ENCODE measurements around the gene PRKG1.

Gene PRKG1

DNA sequence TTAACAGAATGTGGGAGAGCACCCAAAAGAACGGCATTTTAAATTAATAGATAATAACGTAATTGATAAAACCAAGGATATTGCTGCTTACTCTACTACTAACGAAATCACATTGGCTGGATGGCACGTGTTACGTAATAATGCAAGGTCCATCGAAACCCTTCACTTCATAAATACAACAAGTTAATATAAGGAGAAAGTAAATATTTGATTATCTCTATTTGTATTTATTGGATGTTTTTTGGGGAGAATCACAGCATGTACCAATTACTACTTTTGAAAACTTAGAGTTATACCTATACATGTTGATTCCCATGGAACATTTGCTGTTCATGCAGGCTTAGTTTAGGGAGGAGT lies 1.6 kb downstream of the PRKG1 start:
- TF ChIP-seq, protein P1, sequence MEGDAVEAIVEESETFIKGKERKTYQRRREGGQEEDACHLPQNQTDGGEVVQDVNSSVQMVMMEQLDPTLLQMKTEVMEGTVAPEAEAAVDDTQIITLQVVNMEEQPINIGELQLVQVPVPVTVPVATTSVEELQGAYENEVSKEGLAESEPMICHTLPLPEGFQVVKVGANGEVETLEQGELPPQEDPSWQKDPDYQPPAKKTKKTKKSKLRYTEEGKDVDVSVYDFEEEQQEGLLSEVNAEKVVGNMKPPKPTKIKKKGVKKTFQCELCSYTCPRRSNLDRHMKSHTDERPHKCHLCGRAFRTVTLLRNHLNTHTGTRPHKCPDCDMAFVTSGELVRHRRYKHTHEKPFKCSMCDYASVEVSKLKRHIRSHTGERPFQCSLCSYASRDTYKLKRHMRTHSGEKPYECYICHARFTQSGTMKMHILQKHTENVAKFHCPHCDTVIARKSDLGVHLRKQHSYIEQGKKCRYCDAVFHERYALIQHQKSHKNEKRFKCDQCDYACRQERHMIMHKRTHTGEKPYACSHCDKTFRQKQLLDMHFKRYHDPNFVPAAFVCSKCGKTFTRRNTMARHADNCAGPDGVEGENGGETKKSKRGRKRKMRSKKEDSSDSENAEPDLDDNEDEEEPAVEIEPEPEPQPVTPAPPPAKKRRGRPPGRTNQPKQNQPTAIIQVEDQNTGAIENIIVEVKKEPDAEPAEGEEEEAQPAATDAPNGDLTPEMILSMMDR (conservative IDR thresholded peaks at IDR 0.05; ENCODE audit: low read length): no peak
- no peak for DNase-seq (ENCODE audit: low read depth)
- peak overlapping the region; percentile 81 for H3K4me3 ChIP-seq (ENCODE audit: low read length)

DNA sequence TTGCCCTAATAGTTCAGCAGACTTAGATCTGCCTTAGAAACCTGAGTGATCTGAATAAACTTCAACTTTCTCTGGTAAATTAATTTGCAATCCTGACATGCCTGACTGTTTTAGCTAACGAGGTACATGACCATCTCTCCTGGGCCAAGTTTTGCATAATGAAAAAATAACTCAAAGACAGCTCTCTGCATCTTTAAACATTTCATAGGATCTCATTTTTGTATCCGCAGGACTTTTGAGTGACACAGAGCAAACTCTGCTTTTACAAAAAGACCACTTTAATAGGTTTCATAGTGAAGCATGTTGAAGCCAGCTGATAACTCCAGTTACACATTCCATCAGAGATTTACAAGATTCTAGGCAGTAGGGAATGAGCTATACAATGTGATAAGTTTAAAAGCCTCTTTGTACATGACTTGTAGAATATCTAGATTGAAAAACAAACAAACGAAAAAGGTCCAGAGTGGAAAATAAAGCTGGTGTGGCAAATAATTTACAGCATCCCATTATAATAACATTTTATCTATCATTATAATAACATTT lies 2.1 kb downstream of the PRKG1 start:
- peak overlapping the region; percentile 5; the same call in 1 of the 2 replicates for H3K4me3 ChIP-seq (ENCODE audit: low read length)
- DNase-seq (ENCODE audit: low read depth): no peak
- TF ChIP-seq, protein P1 (conservative IDR thresholded peaks at IDR 0.05; ENCODE audit: low read length): no peak

DNA sequence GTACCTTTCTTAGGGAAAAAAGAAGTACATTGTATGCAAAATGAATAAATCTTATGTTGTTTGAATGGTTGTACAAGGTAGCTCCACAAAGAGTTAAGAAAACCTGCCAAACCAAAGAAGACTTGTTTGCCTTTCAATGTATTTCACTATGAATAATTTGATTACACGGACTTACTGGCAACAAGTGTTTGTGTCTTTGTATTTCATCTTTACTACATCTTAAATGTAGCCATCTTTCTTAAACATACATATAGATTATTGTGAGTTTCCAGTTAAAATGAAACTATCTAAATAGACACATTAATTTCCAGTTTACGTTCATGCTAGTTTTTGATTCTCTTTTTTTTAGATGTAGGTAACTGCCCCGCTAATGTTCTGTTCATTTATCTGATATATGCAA lies 2.8 kb downstream of the PRKG1 start:
- no peak for DNase-seq (ENCODE audit: low read depth)
- TF ChIP-seq, protein P1 (conservative IDR thresholded peaks at IDR 0.05; ENCODE audit: low read length): no peak
- no peak overlapping the region for H3K4me3 ChIP-seq (ENCODE audit: low read length)

DNA sequence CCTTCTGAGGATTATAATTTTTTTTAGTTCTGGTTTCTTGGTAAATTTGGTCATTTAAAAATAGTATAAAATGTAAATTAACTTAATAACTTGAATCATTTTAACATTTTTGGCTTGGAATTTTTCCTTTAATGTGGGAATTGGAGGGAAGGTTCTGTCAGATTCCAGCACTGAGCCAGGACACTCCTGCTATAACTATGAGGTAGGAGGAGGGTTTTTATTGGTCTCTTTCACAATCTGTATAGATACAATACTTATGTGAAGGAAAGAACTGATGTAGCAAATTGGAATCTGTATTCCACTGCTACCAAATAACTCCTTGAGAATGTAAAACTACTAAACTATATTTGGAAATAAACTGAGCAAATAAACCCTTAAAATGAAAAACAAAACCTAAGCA lies 3.2 kb downstream of the PRKG1 start:
- TF ChIP-seq, protein P1 (conservative IDR thresholded peaks at IDR 0.05; ENCODE audit: low read length): no peak
- DNase-seq (ENCODE audit: low read depth): peak; percentile 16
- H3K4me3 ChIP-seq (ENCODE audit: low read length): no peak overlapping the region

DNA sequence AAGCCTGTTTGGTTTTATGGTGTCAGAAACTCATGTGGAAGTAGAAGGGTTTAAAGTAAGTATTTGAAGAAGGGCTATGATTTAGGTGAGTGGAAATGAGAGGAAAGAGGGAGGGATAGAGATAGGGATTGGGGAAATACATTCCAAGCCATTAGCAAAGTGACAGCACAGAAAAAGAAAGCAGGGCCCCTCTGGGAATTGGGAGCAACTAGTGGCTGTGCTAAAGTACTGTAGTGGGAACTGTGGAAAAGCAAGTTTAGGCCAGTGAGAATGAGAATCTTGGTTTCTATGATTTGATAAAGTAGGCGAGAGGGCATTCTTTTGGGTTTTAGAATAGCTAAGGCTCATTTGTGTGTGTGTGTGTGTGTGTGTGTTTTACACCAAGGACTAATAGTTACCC lies 5.0 kb downstream of the PRKG1 start:
- TF ChIP-seq, protein P1 (conservative IDR thresholded peaks at IDR 0.05; ENCODE audit: low read length): no peak
- no peak overlapping the region for H3K4me3 ChIP-seq (ENCODE audit: low read length)
- DNase-seq (ENCODE audit: low read depth): no peak

GRCh38 chr10:51079766-51080165 lies 5.5 kb downstream of the PRKG1 start:
- no peak for DNase-seq (ENCODE audit: low read depth)
- TF ChIP-seq, protein P1 (conservative IDR thresholded peaks at IDR 0.05; ENCODE audit: low read length): no peak
- no peak overlapping the region for H3K4me3 ChIP-seq (ENCODE audit: low read length)

DNA sequence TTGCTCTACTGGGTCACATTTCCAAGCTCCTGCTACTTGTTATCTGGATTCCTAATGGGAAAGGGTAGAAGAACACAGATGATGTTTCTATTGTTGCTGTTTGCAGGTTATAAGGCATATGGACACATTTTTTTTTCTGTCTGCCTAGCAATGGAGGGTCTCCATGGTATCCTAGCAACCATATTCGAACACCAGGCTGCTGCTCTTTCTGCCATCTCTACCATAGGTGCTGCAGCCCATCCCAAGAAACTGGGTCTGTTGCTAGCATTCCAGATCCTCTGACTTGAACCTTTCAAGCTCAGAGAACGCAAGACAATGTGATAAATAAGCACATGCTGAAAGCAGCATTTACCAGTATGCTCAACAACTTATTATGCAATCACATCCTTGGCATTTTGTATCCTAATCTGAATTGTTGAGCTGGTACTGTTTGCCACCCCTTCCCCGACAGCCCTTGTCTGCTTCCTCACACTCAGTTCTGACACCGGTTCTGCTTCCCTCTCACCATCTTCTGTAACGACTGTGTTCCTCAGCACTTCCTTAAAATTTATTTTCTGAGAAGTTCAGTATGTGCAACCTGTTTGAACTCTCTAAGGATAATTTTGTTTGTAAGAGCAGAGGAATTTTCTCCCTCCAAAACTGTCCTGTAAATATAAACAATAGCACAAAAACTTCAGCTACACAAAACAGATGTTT lies 6.2 kb downstream of the PRKG1 start:
- DNase-seq (ENCODE audit: low read depth): no peak
- H3K4me3 ChIP-seq (ENCODE audit: low read length): no peak overlapping the region
- TF ChIP-seq, protein P1 (conservative IDR thresholded peaks at IDR 0.05; ENCODE audit: low read length): no peak

Data from AG10803 (cell line).